ENCODE measurements around the gene SLIT1.
"Not testable (repeated sequence)": the region's sequence is repeated elsewhere in the genome, so short reads cannot be mapped to it uniquely, and the experiment has no call there.

The SLIT1 gene

DNA sequence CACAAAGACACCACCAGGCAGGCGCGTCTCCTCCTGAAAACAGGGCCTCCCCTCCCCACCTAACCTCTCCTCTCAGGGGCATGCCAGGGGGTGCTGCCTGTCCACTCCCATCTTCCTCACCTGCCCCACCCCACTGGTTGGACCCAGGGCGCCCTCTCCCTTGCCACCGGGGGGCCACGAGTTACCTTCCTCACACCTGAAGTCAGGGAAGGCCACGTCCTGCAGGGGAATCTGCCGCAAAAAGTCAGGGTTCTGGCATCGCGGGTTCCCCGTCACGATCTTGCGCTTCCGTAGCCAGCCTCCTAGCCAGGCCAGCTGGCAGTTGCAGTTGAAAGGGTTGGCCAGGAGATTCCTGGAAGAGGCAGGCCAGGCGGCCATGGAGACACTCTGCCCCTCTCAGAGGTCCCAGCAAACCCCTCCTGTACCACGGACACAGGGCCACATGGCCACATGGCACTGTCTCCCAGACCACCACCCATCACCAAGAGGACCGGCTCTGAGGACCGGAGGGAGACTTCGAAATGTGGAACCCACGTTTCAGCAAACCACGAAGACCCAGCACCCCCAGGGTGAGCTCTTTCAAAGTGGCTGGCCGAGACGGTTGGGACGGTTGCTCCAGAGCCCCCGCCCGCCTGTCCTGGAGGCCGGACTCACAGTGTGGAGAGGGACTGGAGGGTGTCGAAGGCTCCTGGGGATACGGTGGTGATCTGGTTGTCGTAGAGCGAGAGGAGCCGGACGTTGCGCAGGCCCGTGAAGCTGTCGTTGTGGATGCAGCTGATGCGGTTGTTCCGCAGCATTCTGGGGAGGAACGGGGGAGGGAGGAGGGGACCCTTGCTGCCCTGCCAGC, 142.8 kb downstream of the SLIT1 start:
- no peak for DNase-seq (ENCODE audit: low read depth in 2 of 2)

DNA sequence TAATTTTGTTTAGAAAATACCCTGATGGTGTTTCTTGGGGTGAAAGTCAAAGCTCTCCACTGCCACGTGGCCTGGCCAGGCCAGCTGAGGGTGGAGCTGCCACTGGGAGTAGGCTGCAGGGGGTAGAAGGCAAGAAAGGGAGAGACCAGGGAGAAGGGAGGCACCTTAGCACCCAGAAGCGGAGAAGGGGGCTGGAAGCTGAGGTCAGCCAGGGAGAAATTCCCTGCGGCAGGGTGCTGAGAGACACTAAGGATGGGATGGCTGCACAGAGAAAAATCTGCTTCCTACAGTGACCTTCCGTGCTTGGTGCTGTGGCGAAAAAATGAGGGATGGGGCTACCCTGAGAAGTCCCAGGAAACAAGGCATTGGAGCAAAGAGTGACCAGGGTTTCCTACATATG, 143.7 kb downstream of the SLIT1 start:
- DNase-seq (ENCODE audit: low read depth in 2 of 2), result no peak

GRCh38 chr10:97040706-97041105, 145.1 kb downstream of the SLIT1 start:
- no peak for DNase-seq (ENCODE audit: low read depth in 2 of 2)

DNA sequence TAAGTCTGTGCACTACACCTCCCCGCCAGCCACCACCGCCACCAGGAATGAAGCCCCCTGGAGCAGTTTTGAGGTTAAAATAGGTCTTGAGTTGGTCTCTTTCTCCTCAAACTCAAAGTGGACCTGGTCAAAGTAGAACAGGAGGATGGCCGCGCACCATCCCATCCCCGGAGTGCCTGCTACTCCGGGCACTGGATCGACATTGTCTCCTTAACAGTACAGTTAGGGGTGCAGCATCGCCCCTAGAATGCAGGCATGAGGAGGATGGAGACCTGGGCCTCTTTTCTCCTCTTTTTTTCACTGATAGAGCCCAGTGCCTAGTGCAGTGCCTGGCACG, 145.5 kb downstream of the SLIT1 start:
- no peak for DNase-seq (ENCODE audit: low read depth in 2 of 2)

- no peak for DNase-seq (ENCODE audit: low read depth in 2 of 2)
Measured at GRCh38 chr10:97039538-97040247, 146.1 kb downstream of the SLIT1 start.

GRCh38 chr10:97038688-97039087, 147.1 kb downstream of the SLIT1 start:
- DNase-seq (ENCODE audit: low read depth in 2 of 2), result no peak

GRCh38 chr10:97037365-97038361, 148.1 kb downstream of the SLIT1 start:
- peak; percentile 63 to 64 for DNase-seq (ENCODE audit: low read depth in 2 of 2)

- DNase-seq (ENCODE audit: low read depth in 2 of 2), result no peak
Measured at GRCh38 chr10:97034958-97035769, 150.6 kb downstream of the SLIT1 start.

- DNase-seq (ENCODE audit: low read depth in 2 of 2), result no peak
Measured at GRCh38 chr10:97034301-97034700, 151.5 kb downstream of the SLIT1 start.

DNA sequence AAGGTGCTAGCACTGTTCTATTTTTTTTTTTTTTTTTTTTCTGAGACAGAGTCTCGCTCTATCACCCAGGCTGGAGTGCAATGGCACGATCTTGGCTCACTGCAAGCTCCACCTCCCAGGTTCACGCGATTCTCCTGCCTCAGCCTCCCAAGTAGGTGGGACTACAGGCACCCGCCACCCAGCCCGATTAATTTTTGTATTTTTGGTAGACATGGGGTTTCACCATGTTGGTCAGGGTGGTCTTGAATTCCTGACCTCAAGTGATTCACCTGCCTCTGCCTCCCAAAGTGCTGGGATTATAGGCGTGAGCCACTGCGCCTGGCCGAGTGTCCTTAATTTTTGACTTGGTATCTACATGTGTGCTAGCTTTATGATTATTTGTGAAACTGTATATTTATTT, 151.9 kb downstream of the SLIT1 start:
- not testable (repeated sequence) for DNase-seq (ENCODE audit: low read depth in 2 of 2)

DNA sequence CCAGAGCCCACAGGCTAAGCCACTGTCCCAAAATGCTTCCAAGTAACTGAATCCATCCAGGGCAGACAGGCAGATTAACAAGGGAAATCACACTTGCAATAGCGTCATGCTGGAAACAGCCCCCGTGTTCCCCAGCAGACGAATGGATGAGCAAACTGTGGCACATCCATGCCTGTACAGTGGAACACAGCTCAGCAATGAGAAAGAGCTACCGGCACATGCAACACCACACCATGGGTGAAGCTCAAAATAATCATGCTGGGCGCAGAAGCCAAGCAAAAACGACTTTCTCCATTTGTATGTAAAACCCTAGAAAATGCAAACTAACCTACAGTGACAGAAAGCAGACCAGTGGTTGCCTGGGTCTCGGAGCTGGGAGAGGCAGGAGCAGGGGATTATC, 153.1 kb downstream of the SLIT1 start:
- DNase-seq (ENCODE audit: low read depth in 2 of 2), result no peak

DNA sequence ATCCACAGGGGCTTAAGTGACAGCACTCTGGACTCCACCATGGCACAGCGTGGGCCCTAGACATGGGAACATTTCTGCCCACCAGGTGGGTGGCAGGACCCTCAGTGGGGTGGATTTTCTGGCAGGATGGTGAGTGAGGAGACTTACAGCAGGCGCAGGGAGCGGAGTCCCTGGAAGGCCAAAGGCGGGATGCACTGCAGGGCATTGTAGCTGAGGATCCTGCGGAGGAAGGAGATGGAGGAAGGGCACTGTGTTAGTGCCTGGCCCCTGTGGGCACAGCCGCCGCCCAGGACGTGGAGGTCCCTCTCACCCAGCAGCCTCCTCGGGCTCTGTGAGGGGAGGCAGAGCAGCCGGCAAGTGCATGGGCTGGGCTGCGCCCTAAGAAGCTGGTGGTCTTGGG, 154.3 kb downstream of the SLIT1 start:
- DNase-seq (ENCODE audit: low read depth in 2 of 2), result no peak

DNA sequence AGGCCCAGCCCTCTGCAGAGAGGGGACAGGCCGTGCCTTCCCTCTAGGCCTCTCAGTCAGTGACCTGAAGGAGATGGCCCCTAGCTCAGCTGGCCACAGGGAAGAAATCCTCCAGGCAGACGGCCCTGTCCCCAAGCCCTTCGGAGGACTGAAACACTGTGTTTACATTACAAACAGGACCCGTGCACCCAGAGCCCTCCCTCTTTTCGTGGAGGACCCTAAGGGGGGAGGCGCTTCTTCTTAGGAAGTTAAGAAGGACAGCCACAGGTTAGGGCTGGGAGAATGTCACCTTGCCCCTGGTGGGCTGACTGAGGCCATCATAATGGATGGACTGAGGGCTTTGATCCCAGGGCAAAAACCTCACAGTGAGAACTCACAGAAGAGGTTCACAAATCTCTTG, 154.9 kb downstream of the SLIT1 start:
- no peak for DNase-seq (ENCODE audit: low read depth in 2 of 2)

DNA sequence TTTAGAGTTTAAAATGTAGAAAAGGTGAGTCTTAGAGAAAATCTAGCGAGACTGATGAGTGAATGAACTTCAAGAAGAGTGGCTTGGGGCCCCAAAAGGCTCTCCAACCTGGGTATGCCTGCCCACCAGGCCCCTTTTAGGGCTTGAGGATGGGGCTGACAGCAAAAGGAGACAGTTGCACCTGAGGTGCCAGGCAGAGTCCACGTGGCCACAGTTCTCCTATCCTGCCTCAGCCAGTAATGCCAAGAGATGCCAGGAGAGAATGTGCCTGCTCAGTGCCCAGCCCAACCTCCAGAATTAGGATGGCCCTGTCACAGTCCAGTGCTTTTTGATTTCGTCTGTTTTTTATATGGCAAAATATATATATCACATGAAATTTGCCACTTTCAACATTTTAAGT, 156.5 kb downstream of the SLIT1 start:
- no peak for DNase-seq (ENCODE audit: low read depth in 2 of 2)

DNA sequence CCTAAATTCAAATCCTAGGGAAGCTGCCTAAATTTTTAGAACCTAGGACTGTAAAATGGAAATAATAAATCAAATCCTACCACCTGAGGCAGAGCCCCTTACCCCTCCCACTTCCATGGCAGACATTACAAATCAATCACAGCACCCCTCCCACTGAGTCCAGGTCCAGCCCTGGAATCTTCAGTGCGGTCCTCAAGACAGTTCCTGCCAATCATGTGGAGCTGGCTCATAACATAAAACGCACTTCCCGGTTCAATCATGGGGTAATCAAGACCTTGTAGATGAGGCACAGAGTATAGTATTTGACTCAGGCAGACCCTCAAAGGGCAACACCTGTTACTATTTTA, 157.0 kb downstream of the SLIT1 start:
- DNase-seq (ENCODE audit: low read depth in 2 of 2), result no peak

GRCh38 chr10:97028126-97028831, 157.5 kb downstream of the SLIT1 start:
- DNase-seq (ENCODE audit: low read depth in 2 of 2), result no peak

DNA sequence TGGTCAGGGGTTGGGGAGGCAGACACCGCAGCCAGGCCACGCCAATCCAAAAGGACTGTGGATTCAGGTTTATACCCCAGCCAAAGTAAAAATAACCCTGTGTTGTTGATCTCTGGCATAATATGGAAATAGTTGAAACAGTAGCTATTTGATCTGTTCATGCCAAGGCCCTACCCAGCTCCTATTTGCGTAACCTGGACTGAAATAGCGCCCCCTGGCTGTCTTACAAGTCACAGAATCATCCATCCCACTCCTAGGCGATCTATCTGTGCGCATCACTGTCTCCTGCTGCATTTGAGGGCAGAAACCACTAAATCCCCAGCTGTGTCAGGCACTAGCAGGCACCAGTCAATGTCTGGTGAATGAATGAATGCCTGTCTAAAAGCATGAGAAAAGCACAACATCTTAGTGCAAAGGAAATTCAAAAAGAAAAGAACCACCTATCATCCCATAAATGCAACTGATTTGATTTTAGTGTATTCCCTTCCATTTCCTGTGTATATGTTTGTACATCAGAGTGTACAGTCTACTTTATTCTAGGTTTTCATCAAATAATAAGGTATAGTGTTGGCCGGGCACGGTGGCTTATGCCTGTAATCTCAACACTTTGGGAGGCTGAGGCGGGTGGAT, 160.0 kb downstream of the SLIT1 start:
- peak; percentile 34 to 41 for DNase-seq (ENCODE audit: low read depth in 2 of 2)

GRCh38 chr10:97024168-97025073, 161.3 kb downstream of the SLIT1 start:
- DNase-seq (ENCODE audit: low read depth in 2 of 2), result no peak

Data from activated CD4-positive, alpha-beta T cell treated with anti-CD3 and anti-CD28 coated beads for 24 hours (primary cell).